Activated T-helper 17 cell treated with anti-CD3 and anti-CD28 coated beads, Interleukin-2, amount 50 U/mL, for 72 hours (primary cell): ENCODE data around the gene HMX1. TPM values are rescaled to one million over a fixed set of nuclear protein-coding genes. Genes with fewer than 3 reads are reported as not detected.

Experiments used
- ATAC-seq: fragments of 150-1000 bp; cut with Tn5 transposase; replicated peaks from 2 replicates; pipeline ENCODE4 v1.10.0; 2021; ENCODE audit warnings: mild to moderate bottlenecking, moderate library complexity
- H3K27ac Mint-ChIP-seq: one replicate; pipeline ENCODE4 v1.8.0; 2022; ENCODE audit warnings: mixed read lengths
- H3K27me3 Mint-ChIP-seq: one replicate; pipeline ENCODE4 v1.8.0; 2022; ENCODE audit warnings: mixed read lengths
- H3K36me3 Mint-ChIP-seq: one replicate; pipeline ENCODE4 v1.8.0; 2022; ENCODE audit warnings: low read depth, mild to moderate bottlenecking, mixed read lengths
- H3K4me1 Mint-ChIP-seq: one replicate; pipeline ENCODE4 v1.8.0; 2022; ENCODE audit warnings: mixed read lengths
- H3K4me3 Mint-ChIP-seq: one replicate; pipeline ENCODE4 v1.8.0; 2022; ENCODE audit warnings: mild to moderate bottlenecking, mixed read lengths
- H3K9me3 Mint-ChIP-seq: one replicate; pipeline ENCODE4 v1.8.0; 2022; ENCODE audit warnings: mixed read lengths
- total RNA-seq, 2 donors: library from RNA; stranded (reverse); gene quantifications; one replicate each; pipeline ENCODE4 v1.2.3, GENCODE V29; 2022

HMX1 gene
- total RNA-seq, 2 donors from 2014 or later, result not detected

GRCh38 chr4:8863686-8864682, 7.7 kb downstream of the HMX1 start:
- Mint-ChIP-seq H3K4me3 (no peak overlapping the region), H3K27me3 (peaks cover 43% of the 10 kb centered on the region)
- ATAC-seq, result no peak

GRCh38 chr4:8862800-8863685, 8.6 kb downstream of the HMX1 start:
- Mint-ChIP-seq H3K27ac (no peak overlapping the region), H3K36me3 (no peaks in the 10 kb centered on the region), H3K27me3 (peaks cover 37% of the 10 kb centered on the region), H3K9me3 (no peaks in the 10 kb centered on the region), H3K4me1 (no peaks in the 10 kb centered on the region), H3K4me3 (no peak overlapping the region)
- no peak for ATAC-seq

More at GRCh38 chr4:8863686-8864682, 7.7 kb downstream of the HMX1 start:
- H3K27ac Mint-ChIP-seq, result no peak overlapping the region
- no peaks in the 10 kb centered on the region for H3K9me3 Mint-ChIP-seq
- H3K4me1 Mint-ChIP-seq, result no peaks in the 10 kb centered on the region
- H3K36me3 Mint-ChIP-seq, result no peaks in the 10 kb centered on the region

GRCh38 chr4:8862334-8862733, 9.3 kb downstream of the HMX1 start:
- ATAC-seq, result no peak
- H3K27me3 Mint-ChIP-seq, result peaks cover 38% of the 10 kb centered on the region
- H3K36me3 Mint-ChIP-seq, result no peaks in the 10 kb centered on the region
- H3K4me3 Mint-ChIP-seq, result no peak overlapping the region
- H3K9me3 Mint-ChIP-seq, result no peaks in the 10 kb centered on the region
- H3K27ac Mint-ChIP-seq, result no peak overlapping the region
- no peaks in the 10 kb centered on the region for H3K4me1 Mint-ChIP-seq

- no peaks in the 10 kb centered on the region for H3K36me3 Mint-ChIP-seq
- no peak overlapping the region for H3K4me3 Mint-ChIP-seq
- no peaks in the 10 kb centered on the region for H3K9me3 Mint-ChIP-seq
- H3K4me1 Mint-ChIP-seq, result no peaks in the 10 kb centered on the region
- H3K27me3 Mint-ChIP-seq, result peaks cover 37% of the 10 kb centered on the region
- H3K27ac Mint-ChIP-seq, result no peak overlapping the region
- no peak for ATAC-seq
Observed at GRCh38 chr4:8861576-8862295, 9.9 kb downstream of the HMX1 start.

- Mint-ChIP-seq H3K4me3 (no peak overlapping the region), H3K36me3 (no peaks in the 10 kb centered on the region), H3K4me1 (no peaks in the 10 kb centered on the region), H3K27ac (no peak overlapping the region), H3K9me3 (no peaks in the 10 kb centered on the region), H3K27me3 (peaks cover 37% of the 10 kb centered on the region)
- no peak for ATAC-seq
Observed at GRCh38 chr4:8860892-8861575, 10.6 kb downstream of the HMX1 start.

GRCh38 chr4:8860096-8860891, 11.3 kb downstream of the HMX1 start:
- Mint-ChIP-seq H3K9me3 (no peaks in the 10 kb centered on the region), H3K27me3 (peaks cover 43% of the 10 kb centered on the region), H3K4me3 (no peak overlapping the region), H3K36me3 (no peaks in the 10 kb centered on the region), H3K4me1 (no peaks in the 10 kb centered on the region), H3K27ac (no peak overlapping the region)
- no peak for ATAC-seq

GRCh38 chr4:8859550-8860095, 12.0 kb downstream of the HMX1 start:
- Mint-ChIP-seq H3K4me1 (no peaks in the 10 kb centered on the region), H3K27ac (no peak overlapping the region), H3K4me3 (no peak overlapping the region), H3K27me3 (peaks cover 46% of the 10 kb centered on the region), H3K9me3 (no peaks in the 10 kb centered on the region), H3K36me3 (no peaks in the 10 kb centered on the region)
- ATAC-seq, result no peak

GRCh38 chr4:8858701-8859210, 12.9 kb downstream of the HMX1 start:
- Mint-ChIP-seq H3K4me3 (no peak overlapping the region), H3K27me3 (peaks cover 42% of the 10 kb centered on the region), H3K4me1 (no peaks in the 10 kb centered on the region), H3K36me3 (no peaks in the 10 kb centered on the region), H3K9me3 (no peaks in the 10 kb centered on the region), H3K27ac (no peak overlapping the region)
- ATAC-seq, result no peak

GRCh38 chr4:8857766-8858700, 13.6 kb downstream of the HMX1 start:
- peaks cover 46% of the 10 kb centered on the region for H3K27me3 Mint-ChIP-seq
- H3K4me1 Mint-ChIP-seq, result no peaks in the 10 kb centered on the region
- H3K27ac Mint-ChIP-seq, result no peak overlapping the region
- no peaks in the 10 kb centered on the region for H3K36me3 Mint-ChIP-seq
- H3K9me3 Mint-ChIP-seq, result no peaks in the 10 kb centered on the region
- ATAC-seq, result no peak
- H3K4me3 Mint-ChIP-seq, result no peak overlapping the region

- no peaks in the 10 kb centered on the region for H3K36me3 Mint-ChIP-seq
Observed at GRCh38 chr4:8856835-8857621, 14.6 kb downstream of the HMX1 start.

GRCh38 chr4:8855818-8856245, 15.8 kb downstream of the HMX1 start:
- no peak for ATAC-seq
- H3K9me3 Mint-ChIP-seq, result no peaks in the 10 kb centered on the region
- H3K27ac Mint-ChIP-seq, result no peak overlapping the region
- H3K4me1 Mint-ChIP-seq, result no peaks in the 10 kb centered on the region
- H3K36me3 Mint-ChIP-seq, result no peaks in the 10 kb centered on the region
- peaks cover 42% of the 10 kb centered on the region for H3K27me3 Mint-ChIP-seq
- H3K4me3 Mint-ChIP-seq, result peak overlapping the region; percentile 2

More at GRCh38 chr4:8856835-8857621, 14.6 kb downstream of the HMX1 start:
- H3K4me3 Mint-ChIP-seq, result peak overlapping the region; percentile 2
- H3K27ac Mint-ChIP-seq, result no peak overlapping the region
- H3K9me3 Mint-ChIP-seq, result no peaks in the 10 kb centered on the region
- H3K4me1 Mint-ChIP-seq, result no peaks in the 10 kb centered on the region
- H3K27me3 Mint-ChIP-seq, result peaks cover 42% of the 10 kb centered on the region
- no peak for ATAC-seq
